Esophagus mucosa (tissue), 1 donor: ENCODE measurements around the gene SDC1. TPM values are rescaled to one million over a fixed set of nuclear protein-coding genes. Genes with fewer than 3 reads are reported as not detected.
A peak's percentile ranks its signal among the peaks of the same experiment; 100 is the strongest.

Experiments used
- ATAC-seq: fragments of 200-7000 bp; cut with Tn5 transposase; one replicate; pipeline ENCODE4 v1.9.1; 2020
- total RNA-seq: library from RNA; stranded (reverse); gene quantifications from one replicate; pipeline ENCODE4 v1.2.4, GENCODE V29; 2023
- donor health status: DM: yes; HTN: yes; CAD: no.

The SDC1 gene
- total RNA-seq, 1 donor from 2014 or later, result 477 TPM

DNA sequence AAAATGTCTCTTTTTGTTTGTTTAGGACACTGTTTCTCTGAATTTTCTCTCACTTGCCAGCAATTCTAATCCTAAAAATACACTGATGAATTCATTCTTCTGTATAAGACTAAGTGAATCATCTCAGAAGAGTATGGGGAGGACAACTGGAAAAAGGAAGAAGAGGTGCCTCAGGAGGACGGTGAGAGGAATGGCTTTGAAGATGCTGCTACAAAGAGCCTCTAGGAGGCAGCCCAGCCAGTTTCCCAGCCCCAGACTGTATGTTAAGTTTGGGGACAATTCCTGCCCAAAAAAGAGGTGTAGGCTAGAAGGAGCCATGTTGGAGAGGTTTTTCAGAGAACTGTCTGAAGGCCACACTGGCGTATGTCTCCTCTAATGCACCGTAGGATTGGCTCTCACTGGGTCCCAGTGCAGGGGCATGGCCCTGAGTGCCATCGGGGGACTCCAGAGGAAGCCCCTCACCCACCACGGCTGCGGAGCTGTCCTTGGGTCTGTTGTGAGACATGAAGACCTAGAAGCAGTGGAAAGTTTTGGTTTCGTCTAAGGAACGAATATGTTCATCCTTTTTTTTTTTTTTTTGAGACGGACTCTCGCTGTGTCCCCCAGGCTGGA is 3.1 kb upstream of the SDC1 start:
- ATAC-seq, result no peak

DNA sequence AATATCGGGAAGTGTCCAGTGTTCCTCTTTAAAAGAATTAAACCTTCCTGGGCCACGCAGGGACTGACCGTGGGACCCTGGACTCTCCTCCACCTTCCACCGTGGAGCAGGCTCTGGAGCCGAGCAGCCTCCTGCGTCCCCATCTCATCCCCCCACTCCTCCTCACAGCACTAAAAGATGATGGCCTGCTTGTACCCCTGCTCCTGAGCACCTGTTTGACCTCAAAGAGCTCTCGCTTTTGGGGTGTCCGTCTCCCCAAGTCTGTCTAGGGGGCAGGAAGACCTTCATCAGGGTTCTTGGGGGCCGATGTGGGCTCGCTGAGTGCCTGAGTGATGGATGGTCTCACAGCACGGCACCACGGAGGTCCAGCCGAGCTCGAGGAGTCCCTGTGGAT is 1.2 kb upstream of the SDC1 start:
- ATAC-seq, result no peak

DNA sequence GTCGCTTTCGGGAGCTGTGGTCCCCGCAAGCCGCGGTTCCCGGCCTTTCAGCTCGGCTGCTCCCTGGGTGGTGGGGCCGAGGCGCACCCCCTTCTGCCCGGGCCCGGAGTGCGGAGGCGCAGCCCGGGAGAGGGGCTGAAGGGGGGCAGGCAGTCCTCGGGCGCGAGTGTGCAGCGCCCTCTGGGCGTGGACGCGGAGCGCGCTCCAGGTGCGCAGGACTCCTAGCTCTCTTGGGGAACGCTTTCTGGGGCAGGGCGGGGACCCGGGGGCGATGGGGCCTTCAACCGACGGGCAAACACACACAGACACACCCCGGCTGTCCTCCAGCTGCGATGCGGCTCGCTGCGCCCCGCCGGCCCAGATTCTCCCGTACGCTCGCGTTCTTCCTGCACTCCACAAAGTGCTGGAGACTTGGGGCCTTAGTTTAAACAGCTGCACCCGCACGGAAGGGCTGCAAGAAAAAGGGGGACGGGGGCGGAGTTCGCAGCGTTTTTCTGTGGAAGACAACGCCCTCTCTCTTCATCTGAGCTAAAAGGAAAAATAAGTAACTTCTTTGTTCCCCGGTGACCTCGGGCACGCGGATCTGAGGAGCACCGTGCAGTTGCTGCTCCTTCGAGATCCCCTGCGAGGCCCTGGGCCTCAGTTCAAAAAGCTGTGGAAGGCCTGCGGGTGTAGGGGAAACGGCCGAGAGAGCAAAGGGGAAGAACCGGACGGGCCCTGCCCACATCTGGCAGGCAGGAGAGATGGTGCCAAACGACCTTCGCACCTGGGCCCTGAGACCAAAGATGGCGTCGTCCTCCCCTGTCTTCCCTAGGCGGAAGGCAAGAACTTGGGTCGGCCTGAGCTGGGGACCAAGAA is 593 bp upstream of the SDC1 start:
- peak; percentile 73 for ATAC-seq

DNA sequence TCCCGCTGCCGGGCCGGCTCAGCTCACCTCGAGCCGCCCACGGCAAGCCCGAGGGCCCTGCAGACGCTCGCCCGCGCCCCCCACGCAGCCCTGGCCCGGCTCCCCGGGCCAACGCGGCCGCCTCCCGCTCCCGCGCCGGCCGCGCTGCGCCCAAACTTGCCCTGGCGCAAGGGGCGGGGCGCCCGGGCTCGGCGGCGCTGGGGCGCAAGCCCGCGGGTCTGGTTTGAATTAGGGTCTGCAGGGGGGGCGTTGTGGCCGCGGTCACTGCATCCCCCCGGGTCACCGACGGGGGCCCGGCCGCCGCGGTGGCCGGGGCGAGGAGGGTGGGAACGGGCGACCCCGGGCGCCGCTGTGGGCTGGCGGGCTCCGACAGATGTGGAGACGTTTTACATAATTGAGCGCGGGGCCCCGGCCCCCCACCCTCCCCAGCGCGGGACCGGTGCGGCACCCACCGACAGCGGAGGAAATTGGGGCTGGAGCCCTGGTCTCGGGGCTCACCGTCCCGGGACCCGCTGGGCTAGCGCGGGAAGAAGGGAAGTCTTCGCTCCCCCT is 690 bp downstream of the SDC1 start:
- peak; percentile 3 for ATAC-seq

DNA sequence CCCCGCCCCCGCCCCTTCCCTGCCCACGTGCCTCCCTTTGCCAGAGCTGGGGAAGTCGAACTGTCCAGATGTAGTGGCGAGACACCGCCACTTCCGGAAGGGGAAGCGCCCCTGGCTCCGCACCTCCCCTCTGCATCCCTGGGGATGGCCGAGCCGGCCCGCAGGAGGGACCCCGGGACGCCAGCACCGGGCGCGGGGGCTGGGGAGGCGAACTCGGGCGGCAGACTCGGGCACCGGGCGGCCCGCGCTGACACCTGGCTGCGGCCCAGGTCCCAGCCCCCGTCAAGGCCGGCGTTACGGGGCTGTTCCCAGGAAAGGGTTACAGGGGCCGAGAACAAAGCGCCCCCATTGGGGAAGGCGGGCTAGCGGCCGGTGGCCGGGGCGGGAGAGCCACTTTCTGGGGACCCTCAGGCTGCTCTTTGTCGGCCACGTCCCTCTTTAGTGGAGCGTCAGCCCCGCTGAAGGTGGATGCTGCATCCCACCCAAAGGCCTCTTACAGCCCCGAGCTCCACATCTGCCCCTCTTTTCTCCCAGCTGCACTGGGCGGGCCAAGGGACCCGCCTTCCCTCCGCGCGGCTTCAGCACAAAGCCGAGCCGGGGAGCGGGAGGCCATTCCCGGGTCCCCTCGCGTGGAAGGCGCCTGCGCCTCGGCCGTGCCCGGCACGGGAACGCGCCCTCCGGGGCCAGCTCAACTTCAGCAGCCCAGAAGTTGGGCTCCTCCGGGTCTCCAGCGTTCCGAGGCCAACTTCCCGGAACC is 1.3 kb downstream of the SDC1 start:
- ATAC-seq, result peak; percentile 4

DNA sequence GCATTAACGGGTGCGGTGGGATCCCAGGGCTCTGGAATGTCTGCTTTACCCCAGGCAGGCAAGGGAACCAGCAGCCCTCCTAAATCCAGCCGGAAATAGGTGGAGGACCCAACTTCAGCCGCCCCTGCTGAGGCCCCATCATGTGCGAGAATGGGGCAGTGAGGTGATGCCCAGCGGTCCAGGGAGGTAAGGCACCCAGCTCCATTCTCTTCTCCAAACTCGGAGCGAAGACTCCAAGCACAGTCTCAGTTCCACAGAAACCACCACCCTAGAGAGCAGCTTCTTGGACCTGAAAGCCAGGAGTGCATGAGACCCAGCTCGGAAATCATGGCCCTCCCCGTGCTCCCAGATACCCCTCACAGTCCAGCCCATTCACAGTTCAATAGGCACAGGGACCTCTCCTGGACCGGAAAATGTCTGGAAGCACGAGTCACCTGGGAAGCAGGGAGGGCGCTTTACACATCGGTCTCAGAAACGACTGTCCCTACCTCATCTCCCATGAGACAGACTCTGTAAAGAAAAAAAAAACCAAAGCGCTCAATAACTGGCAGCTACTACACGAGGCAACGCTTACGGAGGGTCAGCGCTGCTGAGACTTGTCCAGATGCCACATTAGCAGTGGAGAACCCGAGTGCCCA is 2.0 kb downstream of the SDC1 start:
- no peak for ATAC-seq

DNA sequence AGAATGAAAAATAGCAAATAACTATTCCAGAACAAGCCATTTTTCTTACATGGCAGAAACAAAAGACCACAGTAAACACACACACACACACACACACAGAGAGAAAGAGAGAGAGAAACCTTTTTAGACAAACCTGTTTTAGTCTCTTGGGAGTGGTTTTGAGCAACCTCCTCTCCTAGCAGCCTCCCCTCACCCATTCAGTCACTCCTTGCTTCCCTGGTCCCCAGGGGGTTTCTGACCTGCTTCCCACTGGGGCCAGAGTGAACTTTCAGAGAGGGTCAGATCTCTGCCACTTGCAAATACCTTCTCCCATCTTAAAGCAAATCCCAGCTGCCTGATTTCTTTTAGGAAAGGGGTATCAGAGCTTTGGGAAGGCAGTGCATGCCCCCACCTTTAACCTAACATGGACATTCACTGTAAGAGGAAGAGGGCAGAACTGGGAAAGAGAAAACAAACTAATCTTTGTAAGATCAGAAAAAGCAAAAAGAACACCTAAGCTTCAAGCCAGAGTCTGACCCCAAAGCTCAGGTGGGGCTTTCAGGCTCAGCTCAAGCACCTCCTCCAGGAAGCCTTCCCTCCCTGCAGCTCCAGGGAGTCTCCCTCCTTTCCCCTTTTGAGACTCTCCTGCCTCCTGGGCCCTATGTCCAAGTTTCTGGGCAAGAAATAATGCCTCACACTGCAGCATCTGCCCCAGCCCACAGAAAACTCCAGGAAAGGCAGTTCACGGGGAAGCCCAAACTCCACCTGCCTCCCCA is 2.7 kb downstream of the SDC1 start:
- ATAC-seq, result no peak

DNA sequence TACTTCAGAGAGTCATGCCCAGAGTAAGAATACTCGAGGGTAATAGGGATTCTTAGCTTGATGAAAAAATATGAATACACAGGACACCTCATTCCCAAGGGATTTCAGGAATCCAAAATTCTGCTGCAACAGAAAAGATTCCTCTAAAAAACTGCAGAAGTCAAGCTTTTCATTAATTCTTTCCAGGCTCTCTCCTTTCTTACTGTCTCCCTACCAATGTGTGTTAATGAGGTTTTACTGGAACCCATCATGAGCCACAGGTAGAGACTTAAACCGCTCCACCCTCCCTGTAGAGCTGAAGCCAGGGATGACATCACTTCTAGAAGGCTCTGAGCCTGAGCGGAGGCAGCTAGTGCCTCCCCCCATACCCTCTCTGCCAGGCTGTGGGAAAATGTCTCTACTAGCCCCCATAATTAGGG is 3.4 kb downstream of the SDC1 start:
- ATAC-seq, result peak; percentile 18

DNA sequence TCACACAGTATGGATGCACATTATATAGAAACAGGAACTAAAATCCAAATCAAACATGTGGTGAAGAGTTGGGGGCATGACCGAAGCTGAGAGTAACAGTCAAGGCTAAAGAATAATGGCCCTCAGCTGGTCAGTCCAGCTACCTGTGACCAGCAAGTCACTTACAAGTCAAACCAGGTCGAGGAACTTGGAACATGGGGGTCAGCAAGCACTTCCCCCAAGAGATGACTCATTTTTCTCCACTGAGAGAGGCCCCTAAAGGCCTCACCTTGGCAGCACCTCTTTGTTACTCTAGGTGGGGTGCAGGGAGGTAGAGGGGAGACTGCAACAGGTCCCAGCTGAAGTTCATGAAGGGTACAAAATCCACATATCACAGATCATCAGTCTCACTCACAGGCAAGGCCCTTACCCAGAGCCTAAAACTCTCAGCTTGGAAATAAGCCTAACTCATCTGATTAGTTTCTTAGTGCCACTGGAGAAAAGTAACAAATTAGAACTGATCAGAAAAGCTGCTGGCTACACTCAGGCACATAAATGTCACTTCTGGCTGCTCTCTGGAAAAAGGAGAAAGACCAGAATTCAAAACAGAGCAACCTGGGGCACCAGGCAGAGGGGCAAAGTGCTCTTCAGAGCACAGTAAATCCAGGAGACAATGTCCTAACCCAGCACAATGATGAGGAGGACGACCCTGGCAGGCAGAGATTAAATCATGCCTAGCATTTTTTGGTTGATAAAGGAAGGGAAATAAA is 4.0 kb downstream of the SDC1 start:
- no peak for ATAC-seq

DNA sequence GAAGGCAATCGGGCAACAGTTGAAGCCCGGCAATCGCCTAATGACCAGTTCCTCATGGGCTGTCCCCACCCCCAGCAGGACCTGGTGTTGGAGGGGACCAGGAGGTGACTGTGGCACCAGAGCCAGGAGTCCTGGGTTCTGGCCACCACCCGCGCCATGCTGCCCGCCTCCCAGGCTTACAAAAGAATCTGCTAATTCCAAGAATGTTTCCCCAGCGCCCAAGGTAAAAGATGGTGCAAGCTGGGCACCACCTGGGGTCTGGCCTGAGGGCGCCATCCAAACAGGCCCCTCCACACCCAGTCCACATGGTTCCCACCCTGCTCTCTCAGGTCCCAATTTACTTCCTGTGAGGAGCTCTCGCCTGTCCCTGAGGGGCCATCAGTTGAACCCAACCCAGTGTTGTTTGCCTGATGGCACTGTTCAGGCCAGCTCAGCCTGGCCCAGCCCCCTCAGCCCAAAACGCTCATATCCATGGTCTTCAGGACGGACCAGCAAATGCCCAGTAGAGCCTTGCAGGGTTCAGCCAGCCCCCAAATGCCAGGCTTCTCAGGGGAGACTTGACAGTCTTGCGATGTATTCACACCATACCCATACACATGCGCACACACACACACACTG is 5.1 kb downstream of the SDC1 start:
- no peak for ATAC-seq

DNA sequence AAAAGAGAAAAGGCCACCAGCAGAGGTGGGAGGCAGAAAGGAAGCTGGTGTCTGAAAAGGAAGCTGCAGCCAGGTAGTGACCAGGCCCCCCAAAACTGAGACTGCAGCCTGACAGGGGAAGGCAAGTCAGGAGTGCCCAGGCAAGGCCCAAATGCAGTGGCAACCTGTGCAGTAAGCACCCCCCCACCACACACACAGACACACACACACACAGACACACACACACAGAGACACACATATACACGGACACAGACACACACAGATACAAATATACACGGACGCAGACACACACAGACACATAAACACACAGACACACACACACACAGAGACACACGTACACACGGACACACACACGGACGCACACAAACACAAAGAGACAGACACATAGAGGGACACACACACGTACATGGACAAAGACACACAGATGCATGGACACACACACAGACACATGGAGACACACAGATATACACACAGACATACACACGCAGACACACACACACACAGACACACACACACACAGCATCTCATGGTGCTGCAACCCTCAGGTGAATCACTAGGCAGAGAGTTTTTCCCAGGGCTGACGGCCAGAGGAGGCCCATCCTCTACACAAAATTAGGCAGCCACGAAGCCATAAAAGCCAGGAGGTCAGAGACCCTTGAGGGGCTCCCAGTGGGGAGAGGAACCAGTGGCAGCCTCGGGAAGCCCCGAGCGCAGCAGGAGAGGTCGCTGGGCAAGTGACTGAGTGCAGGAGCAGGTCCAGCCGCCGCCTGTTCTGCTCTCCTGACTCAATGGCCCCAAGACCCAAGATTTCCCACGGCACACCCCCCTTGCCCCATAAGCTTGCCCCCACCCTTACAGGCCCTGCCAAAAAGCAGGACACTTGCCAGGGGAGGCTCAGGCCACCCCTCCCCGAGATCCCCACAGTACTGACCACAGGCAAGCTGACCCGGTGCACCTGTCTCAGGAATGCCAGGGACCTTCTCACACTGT is 6.3 kb downstream of the SDC1 start:
- ATAC-seq, result no peak

DNA sequence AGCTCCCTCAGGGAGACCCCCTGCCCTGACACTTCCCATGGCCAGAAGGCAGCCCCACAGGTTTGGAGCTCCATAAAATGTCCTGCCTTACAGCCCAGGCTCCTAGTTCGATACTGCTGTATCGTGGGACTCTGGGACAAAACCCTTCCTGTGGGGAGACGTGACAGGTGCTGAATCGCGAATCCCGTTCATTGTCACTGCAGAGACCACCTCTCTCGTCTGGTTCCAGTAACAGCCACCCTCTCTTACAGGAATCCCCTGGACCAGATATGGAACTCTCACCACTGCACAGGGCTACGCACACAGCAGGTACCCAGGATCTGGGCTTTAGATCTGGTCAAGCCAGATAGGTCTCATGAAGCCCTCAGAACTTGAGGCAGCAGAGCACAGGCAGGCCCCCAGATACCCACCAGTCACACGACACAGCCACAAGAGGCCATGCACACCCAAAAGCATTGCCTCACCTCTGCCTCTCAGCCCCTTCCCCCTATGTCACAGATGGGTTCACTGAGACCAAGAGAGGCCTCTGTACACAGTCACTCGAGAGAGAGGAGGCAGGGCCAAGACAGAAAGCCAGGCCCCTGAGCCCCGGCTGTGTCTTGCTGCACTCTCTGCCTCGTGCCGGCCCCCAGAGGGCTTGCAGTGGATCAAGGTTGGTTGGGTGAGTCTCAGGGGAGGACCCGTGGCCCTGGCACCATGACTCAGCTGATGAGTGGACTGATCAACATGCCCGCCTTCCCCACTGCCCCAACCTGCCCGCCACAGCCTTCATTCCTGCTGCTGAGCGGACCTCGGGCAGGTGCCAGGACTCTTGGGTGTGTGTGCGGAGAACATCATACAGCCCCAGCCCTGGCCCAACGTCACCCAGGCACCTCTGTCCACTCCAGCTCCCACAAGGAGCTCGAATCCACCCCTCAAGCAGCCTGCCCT is 7.6 kb downstream of the SDC1 start:
- ATAC-seq, result peak; percentile 66

DNA sequence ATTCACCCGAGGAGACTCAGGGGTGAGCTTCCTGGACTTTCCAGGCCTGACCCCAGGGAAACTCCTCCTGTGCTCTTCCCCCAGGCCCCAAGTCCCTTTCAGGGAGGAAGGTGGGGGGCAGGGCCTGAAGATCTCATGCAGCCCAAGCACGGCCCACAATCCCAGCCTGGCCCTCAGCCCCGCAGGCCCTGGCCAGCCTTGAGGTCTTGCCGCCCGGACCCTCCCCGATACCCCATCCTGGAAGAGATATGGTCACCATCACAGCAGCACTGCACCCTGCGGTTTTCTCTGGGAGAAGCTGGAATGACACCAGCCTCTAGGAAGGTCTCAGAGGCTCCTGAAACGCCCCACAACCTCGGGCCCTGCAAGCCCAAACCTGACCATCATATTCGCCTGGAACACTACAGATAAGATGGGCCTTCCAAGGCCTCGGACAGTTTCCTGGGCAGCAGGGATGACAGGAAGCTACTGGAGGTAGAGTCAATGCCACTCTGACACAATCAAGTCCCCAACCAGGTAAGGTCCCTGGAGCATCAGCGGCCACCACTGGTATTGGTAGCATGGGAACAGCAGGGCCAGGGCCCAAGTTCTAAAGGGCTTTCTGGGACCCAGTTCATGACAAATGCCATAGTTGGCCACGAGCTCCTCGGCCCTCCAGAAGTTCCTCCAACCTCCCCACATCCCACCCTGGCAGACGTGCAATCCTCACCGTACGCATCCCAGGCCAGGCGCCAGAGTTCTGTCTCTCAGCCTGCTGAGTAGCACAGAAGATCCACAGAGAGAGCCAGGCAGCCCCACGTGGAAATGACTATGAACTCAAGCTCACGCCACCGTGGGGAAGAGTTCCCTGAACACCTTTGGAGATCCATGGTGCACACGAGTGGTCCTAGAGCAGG is 8.6 kb downstream of the SDC1 start:
- ATAC-seq, result no peak

DNA sequence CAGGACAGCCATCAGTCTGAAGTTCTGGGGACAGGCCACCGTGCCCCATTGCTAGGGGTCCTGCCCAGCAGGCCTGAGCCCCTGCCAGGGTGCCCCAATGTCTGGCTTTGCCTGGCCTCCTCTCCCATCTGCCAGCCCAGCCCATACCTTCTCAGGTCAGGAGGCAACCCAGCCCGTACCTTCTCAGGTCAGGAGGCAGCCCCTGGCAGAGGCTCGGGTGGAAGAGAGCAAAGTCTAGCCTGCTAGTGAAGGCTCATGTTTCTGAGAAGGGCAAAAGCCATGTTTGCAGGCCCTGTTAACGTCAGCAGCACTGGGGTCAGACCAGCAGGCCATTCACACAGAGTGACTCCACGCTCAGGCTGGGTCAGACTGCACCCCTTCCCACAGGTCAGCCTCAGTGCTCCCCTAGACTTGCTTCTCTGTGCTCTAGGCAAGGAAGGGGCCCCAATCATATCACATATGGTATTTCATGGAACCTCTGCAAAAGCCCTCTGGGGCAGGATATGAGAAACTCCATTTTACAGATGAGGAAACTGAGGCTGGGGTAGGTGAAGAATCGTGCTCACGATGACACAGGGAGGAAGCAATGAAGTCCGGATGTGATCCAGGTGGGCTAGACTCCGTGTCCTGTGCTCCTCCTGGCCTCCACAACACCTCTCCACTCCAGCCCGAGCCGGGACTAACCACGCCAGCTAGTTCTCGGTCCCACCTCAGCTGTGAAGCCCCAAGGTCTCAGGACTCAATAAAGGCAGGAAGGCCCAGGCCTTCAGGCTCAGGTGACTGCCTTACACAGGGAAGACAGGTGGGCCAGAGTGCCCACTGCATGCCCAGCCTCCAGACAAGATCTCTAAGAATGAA is 9.5 kb downstream of the SDC1 start:
- no peak for ATAC-seq

DNA sequence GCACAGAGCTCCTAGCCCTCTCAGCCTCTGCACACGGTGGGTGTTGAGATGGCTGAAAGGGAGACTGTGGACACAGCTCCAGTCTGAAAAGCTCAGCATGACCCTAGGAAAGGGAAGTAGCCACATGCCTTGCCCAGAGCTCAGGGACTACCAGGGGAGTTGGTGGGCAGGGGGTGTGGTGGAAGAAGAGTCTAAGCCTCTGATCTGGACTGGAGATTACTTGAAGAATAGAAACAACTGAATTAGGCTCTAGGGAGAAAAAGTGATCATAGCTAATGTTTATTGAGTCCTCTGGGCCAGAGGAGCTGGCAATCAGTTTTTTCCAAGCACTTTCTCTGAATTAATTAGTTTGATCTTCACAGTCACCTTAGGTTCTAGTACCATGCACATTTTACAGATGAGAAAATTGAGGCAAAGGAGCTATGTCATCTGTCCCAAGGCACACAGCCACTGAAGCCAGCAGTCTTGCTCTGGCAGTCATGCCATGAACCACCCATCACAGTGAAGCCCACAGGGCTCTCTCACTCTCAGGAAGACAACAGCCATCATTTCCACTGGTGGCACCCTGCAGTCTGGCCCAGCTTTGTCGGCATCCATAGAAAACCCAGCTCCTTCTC is 10.3 kb downstream of the SDC1 start:
- ATAC-seq, result no peak
